Spleen (tissue), 11 donors: ENCODE results near the gene CDC42BPA. TPM values are rescaled to one million over a fixed set of nuclear protein-coding genes. Genes with fewer than 3 reads are reported as not detected.

Experiments
- DNase-seq: peaks from one replicate; pipeline ENCODE4 v3.0.0-alpha.2; 2020
- H3K27ac ChIP-seq, 8 donors: fragments of 200-600 bp; sonication (generic) in 7 of 8; 1 replicate in 4 of 8; 2 replicates in 4 of 8; pipeline versions ENCODE4 v1.5.0 to v1.8.0; 2016 to 2021; ENCODE audit warnings: inconsistent platforms in 4 of 8, mild to moderate bottlenecking in 4 of 8, moderate library complexity in 1 of 8
- H3K27me3 ChIP-seq, 7 donors: fragments of 200-600 bp; sonication (generic) in 6 of 7; replicated peaks in 1 of 7; 1 replicate in 4 of 7; 2 replicates in 3 of 7; pipeline versions ENCODE4 v1.5.0 to v1.8.0; 2016 to 2021; ENCODE audit warnings: inconsistent platforms in 3 of 7, mild to moderate bottlenecking in 1 of 7
- H3K36me3 ChIP-seq, 6 donors: fragments of 200-600 bp; sonication (generic) in 5 of 6; 1 replicate in 4 of 6; 2 replicates in 2 of 6; pipeline versions ENCODE4 v1.5.0 to v1.8.0; 2016 to 2021; ENCODE audit warnings: inconsistent platforms in 2 of 6
- H3K4me1 ChIP-seq, 6 donors: fragments of 200-600 bp; sonication (generic) in 5 of 6; 1 replicate in 3 of 6; 2 replicates in 3 of 6; pipeline versions ENCODE4 v1.5.0 to v1.8.0; 2016 to 2021; ENCODE audit warnings: inconsistent platforms in 3 of 6
- H3K4me3 ChIP-seq, 8 donors: fragments of 200-600 bp; sonication (generic) in 7 of 8; 1 replicate in 4 of 8; 2 replicates in 4 of 8; pipeline versions ENCODE4 v1.5.0 to v1.8.0; 2016 to 2021; ENCODE audit warnings: inconsistent platforms in 4 of 8, mild to moderate bottlenecking in 4 of 8, moderate library complexity in 2 of 8
- H3K9me3 ChIP-seq, 8 donors: fragments of 200-600 bp; sonication (generic) in 7 of 8; 1 replicate in 4 of 8; 2 replicates in 4 of 8; pipeline versions ENCODE4 v1.5.0 to v1.8.0; 2016 to 2021; ENCODE audit warnings: inconsistent platforms in 4 of 8
- CTCF ChIP-seq, 11 experiments: fragments of 200-600 bp in 7 of 11; fragments of 450-650 bp in 4 of 11; sonication (generic) in 4 of 11; IDR thresholded peaks in 8 of 11; conservative IDR thresholded peaks in 3 of 11; 1 replicate in 7 of 11; 2 replicates in 4 of 11; pipeline versions ENCODE4 v1.4.0 to v1.8.0; 2016 to 2021; ENCODE audit warnings: antibody characterized with exemption in 11 of 11, inconsistent platforms in 4 of 11, mild to moderate bottlenecking in 1 of 11
- POLR2A ChIP-seq, 3 donors: fragments of 450-650 bp; IDR thresholded peaks; one replicate each; pipeline ENCODE4 v1.5.1; 2017; ENCODE audit warnings: antibody characterized with exemption in 3 of 3, mild to moderate bottlenecking in 1 of 3
- POLR2AphosphoS5 ChIP-seq, 3 donors: sonication (generic); formaldehyde crosslinking; IDR thresholded peaks; one replicate each; pipeline ENCODE4 v1.5.1; 2017; ENCODE audit warnings: antibody characterized with exemption in 3 of 3
- WGBS, 5 donors: extraction: QIAGEN DNeasy Blood & Tissue Kit in 3 of 5; methylation state at CpG; one replicate each; pipeline versions ENCODE4 v1.1.5 to v1.1.7; 2013 to 2018; 5-methylcytosine and 5-hydroxymethylcytosine counted together
- intact Hi-C: fragments of 100-400 bp; cut with DNase I; formaldehyde crosslinking; loops from one replicate; pipeline ENCODE4 v1.15.0; 2023; ENCODE audit warnings: low total_unique reads
- polyA plus RNA-seq, 3 donors: library from polyadenylated mRNA; stranded (reverse); fragments of 200-250 nt; gene quantifications; one replicate each; pipeline ENCODE4 v1.2.1, GENCODE V29; 2013
- total RNA-seq, 7 donors: library from RNA; depleted of rRNA in 3 of 7; stranded (reverse); fragments of >200 nt in 3 of 7; fragmentation: NEBNext Ultra II Directional in 4 of 7; extraction: Animal tissue kit (Norgen Biotek cat#: 25700) in 4 of 7; gene quantifications; one replicate each; pipeline versions ENCODE4 v1.1.0 to v1.2.1, GENCODE V29; 2016 to 2021
- donor health status: healthy with polysubstance abuse.
- donor health status: DM: no; HTN: no; CAD: no; lungs with moderate emphysema.
- donor health status: DM: no; HTN: no; CAD: no.
- donor health status: Bipolar disorder and iron deficiency.
- donor health status: healthy.
- donor health status: DM: no; HTN: no; CAD: no.
- donor health status: DM: yes; HTN: yes; CAD: no.

The CDC42BPA gene
- total and polyA plus RNA-seq, 10 donors: 1.1 to 36.4 (median 27.6) TPM

GRCh38 chr1:226991920-226992319, 326.4 kb downstream of the CDC42BPA start:
- H3K4me3 ChIP-seq: no peak overlapping the region
- WGBS, 5 donors: 93 to 98% (median 97%) methylated on average over 4 of the region's 4 CpGs
- H3K27me3 ChIP-seq: no peaks in the 10 kb centered on the region
- H3K4me1 ChIP-seq: peaks cover 7 to 41% (median 27%) of the 10 kb centered on the region in 6 donors
- DNase-seq: peak; percentile 67
- TF ChIP-seq POLR2AphosphoS5 (IDR thresholded peaks at IDR 0.05) (no peak), CTCF (IDR thresholded peaks at IDR 0.05 in 8 of 11, conservative IDR thresholded peaks at IDR 0.05 in 3 of 11) (no peak), POLR2A (IDR thresholded peaks at IDR 0.05) (no peak)
- intact Hi-C loops: no loop called here
- no peaks in the 10 kb centered on the region for H3K9me3 ChIP-seq
- H3K36me3 ChIP-seq: peaks cover 0 to 33% (median 6%) of the 10 kb centered on the region in 6 donors
- H3K27ac ChIP-seq: no peak overlapping the region

GRCh38 chr1:226990133-226990716, 328.1 kb downstream of the CDC42BPA start:
- Histone ChIP-seq H3K9me3 (no peaks in the 10 kb centered on the region), H3K4me1 (peaks cover 7 to 46% (median 29%) of the 10 kb centered on the region in 6 donors), H3K36me3 (peaks cover 0 to 50% (median 22%) of the 10 kb centered on the region in 6 donors), H3K4me3 (no peak overlapping the region), H3K27me3 (no peaks in the 10 kb centered on the region), H3K27ac (peak overlapping the region in 7 of 8 donors; percentile 56 to 84 (median 74))
- intact Hi-C loops: no loop called here
- TF ChIP-seq POLR2A (IDR thresholded peaks at IDR 0.05): no peak
- no peak for TF ChIP-seq CTCF (IDR thresholded peaks at IDR 0.05 in 8 of 11, conservative IDR thresholded peaks at IDR 0.05 in 3 of 11)
- TF ChIP-seq POLR2AphosphoS5 (IDR thresholded peaks at IDR 0.05): peak; percentile 20 to 76 (median 69)
- DNase-seq: peak; percentile 88
- 42 to 61% (median 53%) methylated on average over 10 of the region's 10 CpGs for WGBS, 5 donors

GRCh38 chr1:226989085-226989920, 329.0 kb downstream of the CDC42BPA start:
- DNase-seq: peak; percentile 33
- Histone ChIP-seq H3K4me1 (peaks cover 7 to 46% (median 29%) of the 10 kb centered on the region in 6 donors), H3K27me3 (no peaks in the 10 kb centered on the region), H3K9me3 (no peaks in the 10 kb centered on the region), H3K27ac (peak overlapping the region in 7 of 8 donors; percentile 56 to 84 (median 74)), H3K4me3 (no peak overlapping the region), H3K36me3 (peaks cover 0 to 53% (median 31%) of the 10 kb centered on the region in 6 donors)
- TF ChIP-seq CTCF (IDR thresholded peaks at IDR 0.05 in 8 of 11, conservative IDR thresholded peaks at IDR 0.05 in 3 of 11) (no peak), POLR2A (IDR thresholded peaks at IDR 0.05) (no peak), POLR2AphosphoS5 (IDR thresholded peaks at IDR 0.05) (no peak)
- 39 to 57% (median 42%) methylated on average over 12 of the region's 12 CpGs for WGBS, 5 donors
- intact Hi-C loops: no loop called here

GRCh38 chr1:226988334-226988666, 330.0 kb downstream of the CDC42BPA start:
- no peaks in the 10 kb centered on the region for H3K9me3 ChIP-seq
- intact Hi-C loops: no loop called here
- no peak overlapping the region for H3K4me3 ChIP-seq
- no peaks in the 10 kb centered on the region for H3K27me3 ChIP-seq
- peaks cover 0 to 56% (median 38%) of the 10 kb centered on the region in 6 donors for H3K36me3 ChIP-seq
- TF ChIP-seq POLR2AphosphoS5 (IDR thresholded peaks at IDR 0.05): no peak
- no peak for TF ChIP-seq CTCF (IDR thresholded peaks at IDR 0.05 in 8 of 11, conservative IDR thresholded peaks at IDR 0.05 in 3 of 11)
- no peak for TF ChIP-seq POLR2A (IDR thresholded peaks at IDR 0.05)
- DNase-seq: no peak
- H3K27ac ChIP-seq: peak overlapping the region in 5 of 8 donors; percentile 10 to 84 (median 71)
- peaks cover 7 to 46% (median 29%) of the 10 kb centered on the region in 6 donors for H3K4me1 ChIP-seq
- WGBS, 5 donors: 53 to 84% (median 72%) methylated on average over 3 of the region's 3 CpGs
